Stimulated activated CD8-positive, alpha-beta memory T cell treated with anti-CD3 and anti-CD28 coated beads, Interleukin-4, amount 100 ng/mL, for 48 hours (primary cell): ENCODE results near the gene SRC.

Experiments used
- DNase-seq: peaks from one replicate; pipeline ENCODE4 v3.0.0-alpha.2; 2020

The SRC gene

DNA sequence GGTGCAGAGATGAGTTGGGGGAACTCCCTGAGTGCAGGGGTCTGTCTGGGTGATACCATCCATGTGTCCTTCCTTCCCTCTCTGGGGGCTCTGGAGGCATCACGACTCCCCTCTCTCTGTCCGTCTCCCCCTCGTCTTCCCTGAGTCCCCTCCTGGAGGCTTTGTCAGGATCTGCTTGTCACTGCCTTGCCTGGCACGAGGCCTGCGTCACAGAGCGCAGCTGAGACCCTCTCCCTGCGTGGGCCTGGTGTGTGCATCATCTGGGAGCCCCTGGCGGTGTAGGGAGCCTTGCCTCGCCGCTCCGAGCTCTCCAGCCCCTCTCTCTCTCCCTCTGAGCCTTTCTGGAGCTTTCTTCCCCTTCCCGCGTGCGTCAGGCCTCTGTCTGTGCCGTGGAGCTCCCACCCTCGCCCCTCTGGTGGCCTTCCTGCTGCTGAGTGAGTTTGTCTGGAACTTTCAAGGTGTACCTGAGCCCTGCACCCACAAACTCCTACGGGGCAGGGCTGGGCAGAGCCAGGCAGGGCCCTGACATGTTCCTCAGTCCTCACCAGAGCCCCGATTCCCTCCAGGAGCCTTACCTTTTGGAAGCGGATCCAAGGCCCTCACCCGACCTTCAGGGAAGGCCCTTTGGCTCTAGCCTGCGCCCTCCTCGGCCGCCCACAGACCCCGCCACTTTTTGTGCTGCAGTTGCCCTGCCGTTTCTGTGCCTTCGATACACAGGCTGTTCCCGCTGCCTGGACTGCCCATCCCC, 70.3 kb downstream of the SRC start:
- DNase-seq: no peak

- no peak for DNase-seq
Measured at GRCh38 chr20:37416848-37417616, 71.1 kb downstream of the SRC start.

GRCh38 chr20:37417617-37418467, 71.9 kb downstream of the SRC start:
- no peak for DNase-seq

DNA sequence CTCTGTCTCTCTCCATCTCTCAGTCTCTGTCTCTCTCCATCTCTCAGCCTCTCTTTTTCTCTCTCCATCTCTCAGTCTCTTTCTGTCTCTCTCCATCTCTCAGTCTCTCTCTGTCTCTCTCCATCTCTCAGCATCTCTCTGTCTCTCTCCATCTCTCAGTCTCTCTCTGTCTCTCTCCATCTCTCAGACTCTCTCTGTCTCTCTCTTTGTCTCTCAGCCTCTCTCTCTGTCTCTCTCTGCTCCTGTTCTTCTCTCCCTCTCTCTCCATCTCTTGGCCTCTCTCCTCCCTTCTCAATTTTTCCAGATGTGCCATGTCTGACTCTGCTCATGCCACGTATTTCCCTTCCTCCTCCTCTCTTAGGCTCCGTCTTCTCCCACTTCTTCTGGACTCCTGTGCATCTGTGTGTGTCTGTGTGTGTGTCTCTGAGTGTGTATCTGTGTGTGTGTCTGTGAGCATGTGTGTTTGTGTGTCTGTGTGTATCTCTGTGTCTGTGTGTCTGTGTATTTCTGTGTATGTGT, 72.7 kb downstream of the SRC start:
- DNase-seq: no peak

DNA sequence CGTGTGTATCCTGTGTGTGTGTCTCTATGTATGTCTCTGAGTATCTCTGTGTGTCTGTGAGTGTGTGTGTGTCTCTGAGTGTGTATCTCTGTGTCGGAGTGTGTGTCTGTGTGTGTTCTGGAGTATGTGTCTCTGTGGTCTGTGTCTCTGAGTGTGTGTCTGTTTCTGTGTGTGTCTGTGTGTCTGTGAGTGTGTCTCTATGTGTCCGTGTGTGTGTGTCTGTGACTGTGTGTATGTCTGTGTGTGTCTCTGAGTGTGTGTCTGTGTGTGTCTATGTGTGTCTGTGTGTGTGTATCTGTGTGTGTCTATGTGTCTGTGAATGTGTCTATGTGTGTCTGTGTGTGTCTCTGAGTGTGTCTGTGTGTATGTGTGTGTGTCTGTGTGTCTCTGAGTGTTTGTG, 73.4 kb downstream of the SRC start:
- no peak for DNase-seq

DNA sequence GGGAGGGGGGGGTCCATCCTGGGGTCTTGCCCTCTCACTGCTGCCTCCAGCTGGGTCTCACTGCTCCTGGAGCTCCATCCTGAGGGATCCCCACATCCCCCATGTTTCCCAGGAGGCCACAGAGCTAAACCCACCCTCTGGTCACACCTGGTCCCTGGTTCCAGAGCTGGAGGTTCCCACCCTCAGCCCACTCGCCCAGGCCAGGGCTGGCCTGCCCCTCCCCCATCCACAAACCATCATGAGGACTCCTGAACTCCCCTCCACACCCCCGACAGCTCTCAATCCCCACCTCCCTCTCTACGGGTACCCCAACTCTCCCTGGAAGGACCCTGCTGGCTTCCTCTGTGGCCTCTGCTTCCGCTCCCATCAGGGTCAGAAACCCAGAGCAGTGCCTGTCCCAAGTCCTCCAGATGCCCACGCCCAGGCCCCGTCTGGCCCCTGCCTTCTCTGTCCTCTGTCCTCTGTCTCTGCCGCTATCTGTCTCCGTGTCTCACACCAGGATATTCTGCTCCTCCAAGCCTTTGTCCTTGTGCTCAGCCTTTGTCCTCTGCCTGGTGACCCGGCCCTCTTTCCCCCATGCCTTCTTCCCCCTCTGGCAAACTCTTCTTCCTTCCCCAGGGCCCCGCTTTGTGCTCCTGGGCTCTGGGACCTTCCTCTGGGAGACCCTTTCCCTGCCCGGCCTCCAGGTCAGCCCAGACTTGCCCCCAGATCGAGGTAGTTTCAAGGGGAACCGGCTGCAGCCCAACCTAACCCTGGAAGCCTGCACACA, 74.0 kb downstream of the SRC start:
- DNase-seq: no peak

DNA sequence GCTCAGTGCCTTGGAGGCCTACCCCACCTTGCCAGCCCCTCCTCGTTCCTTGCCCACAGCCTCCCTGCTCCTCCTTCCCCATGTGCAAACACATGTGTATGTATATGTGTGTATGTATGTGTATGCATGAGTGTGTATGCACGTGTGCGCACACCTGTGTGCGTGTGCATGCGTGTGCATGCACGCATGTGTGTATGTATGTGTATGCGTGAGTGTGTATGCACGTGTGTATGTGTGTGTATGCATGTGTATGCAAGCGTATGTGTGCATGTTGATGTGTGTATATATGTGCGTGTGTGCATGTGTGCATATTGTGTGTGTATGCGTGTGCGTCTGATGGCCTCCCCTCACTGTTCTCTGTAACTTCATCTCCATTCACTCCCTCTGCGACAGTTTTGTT, 74.7 kb downstream of the SRC start:
- DNase-seq: no peak

- DNase-seq: no peak
Measured at GRCh38 chr20:37421060-37421905, 75.3 kb downstream of the SRC start.

GRCh38 chr20:37421988-37422387, 76.0 kb downstream of the SRC start:
- DNase-seq: no peak

- DNase-seq: no peak
Measured at GRCh38 chr20:37422791-37423286, 76.9 kb downstream of the SRC start.

DNA sequence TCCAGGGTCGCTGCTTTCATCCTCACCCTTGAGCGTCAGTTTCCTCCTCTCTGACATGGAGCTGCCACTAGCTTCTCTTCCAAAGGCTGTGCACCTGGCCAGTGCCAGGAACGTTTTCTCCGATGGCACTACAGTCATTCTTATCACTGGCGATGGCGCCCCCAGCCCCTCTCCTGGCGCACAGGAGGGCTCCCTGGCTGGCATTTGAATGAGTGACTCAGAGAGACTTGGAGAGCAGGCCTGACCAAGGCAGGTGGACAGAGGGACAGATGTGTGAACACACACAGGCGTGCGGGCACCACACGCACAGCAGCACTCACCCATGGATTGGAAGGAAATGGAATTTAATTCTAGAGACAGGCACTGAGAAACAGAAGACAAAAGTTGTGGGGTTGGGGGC, 77.6 kb downstream of the SRC start:
- DNase-seq: no peak

GRCh38 chr20:37424062-37424851, 78.3 kb downstream of the SRC start:
- DNase-seq: no peak

- no peak for DNase-seq
Measured at GRCh38 chr20:37425103-37425625, 79.2 kb downstream of the SRC start.

- DNase-seq: no peak
Measured at GRCh38 chr20:37426106-37426505, 80.2 kb downstream of the SRC start.

- no peak for DNase-seq
Measured at GRCh38 chr20:37426978-37427377, 81.0 kb downstream of the SRC start.

- no peak for DNase-seq
Measured at GRCh38 chr20:37430044-37430443, 84.1 kb downstream of the SRC start.

GRCh38 chr20:37430778-37431460, 85.0 kb downstream of the SRC start:
- no peak for DNase-seq

DNA sequence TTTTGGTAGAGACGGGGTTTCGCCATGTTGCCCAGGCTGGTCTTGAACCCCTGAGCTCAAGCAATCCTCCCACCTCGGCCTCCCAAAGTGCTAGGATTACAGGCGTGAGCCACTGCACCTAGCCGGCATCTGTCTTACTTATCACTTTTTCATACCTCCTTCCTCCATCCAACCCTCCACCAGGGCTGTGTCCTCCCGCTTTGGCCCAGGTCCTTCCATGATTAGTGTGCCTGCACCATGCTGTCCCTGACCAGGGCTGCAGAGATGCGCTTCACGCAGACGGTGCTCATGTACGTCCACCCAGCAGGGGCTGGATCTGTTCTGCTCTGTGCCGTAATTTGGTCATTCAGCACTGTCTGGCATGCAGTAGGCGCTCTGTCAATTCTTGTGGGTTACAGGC, 85.8 kb downstream of the SRC start:
- no peak for DNase-seq

GRCh38 chr20:37432606-37433005, 86.7 kb downstream of the SRC start:
- DNase-seq: no peak

- no peak for DNase-seq
Measured at GRCh38 chr20:37435607-37436006, 89.7 kb downstream of the SRC start.
